VCaP (cell line): Measurements from ENCODE around the gene PLA2G5.
A peak's percentile ranks its signal among the peaks of the same experiment; 100 is the strongest.
"Not testable (repeated sequence)": the region's sequence is repeated elsewhere in the genome, so short reads cannot be mapped to it uniquely, and the experiment has no call there.

Source experiments
- H3K27ac ChIP-seq: fragments of 450-650 bp; 2 replicates; pipeline ENCODE4 v1.5.1; 2017
- TF ChIP-seq, protein P1 (sequence below): fragments of 450-650 bp; conservative IDR thresholded peaks from 2 replicates; pipeline ENCODE4 v1.5.1; 2017; ENCODE audit warnings: mild to moderate bottlenecking, moderate library complexity

Gene PLA2G5

GRCh38 chr1:20124456-20125057 is 54.6 kb downstream of the PLA2G5 start:
- H3K27ac ChIP-seq, result peak overlapping the region; percentile 61

DNA sequence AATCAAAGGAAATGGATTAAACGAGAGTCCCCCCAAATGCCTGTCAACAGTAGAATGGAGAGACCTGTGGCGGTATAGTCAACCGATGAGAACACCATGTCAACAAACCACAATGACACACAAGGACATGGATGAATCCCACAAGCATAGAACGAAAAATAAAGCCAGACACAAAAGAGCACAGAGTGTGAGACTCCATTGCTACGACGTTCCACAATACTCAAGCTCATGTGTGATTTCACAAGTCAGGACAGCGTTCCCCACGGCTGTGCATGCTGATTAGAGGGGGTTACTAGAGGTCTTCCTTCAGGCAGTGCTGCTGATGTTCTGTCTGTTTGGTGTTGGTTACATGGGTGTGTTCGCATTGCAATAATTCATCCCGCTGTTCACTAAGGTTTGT is 55.1 kb downstream of the PLA2G5 start:
- H3K27ac ChIP-seq, result no peak overlapping the region; the same call in 1 of the 2 replicates
- TF ChIP-seq, protein P1, sequence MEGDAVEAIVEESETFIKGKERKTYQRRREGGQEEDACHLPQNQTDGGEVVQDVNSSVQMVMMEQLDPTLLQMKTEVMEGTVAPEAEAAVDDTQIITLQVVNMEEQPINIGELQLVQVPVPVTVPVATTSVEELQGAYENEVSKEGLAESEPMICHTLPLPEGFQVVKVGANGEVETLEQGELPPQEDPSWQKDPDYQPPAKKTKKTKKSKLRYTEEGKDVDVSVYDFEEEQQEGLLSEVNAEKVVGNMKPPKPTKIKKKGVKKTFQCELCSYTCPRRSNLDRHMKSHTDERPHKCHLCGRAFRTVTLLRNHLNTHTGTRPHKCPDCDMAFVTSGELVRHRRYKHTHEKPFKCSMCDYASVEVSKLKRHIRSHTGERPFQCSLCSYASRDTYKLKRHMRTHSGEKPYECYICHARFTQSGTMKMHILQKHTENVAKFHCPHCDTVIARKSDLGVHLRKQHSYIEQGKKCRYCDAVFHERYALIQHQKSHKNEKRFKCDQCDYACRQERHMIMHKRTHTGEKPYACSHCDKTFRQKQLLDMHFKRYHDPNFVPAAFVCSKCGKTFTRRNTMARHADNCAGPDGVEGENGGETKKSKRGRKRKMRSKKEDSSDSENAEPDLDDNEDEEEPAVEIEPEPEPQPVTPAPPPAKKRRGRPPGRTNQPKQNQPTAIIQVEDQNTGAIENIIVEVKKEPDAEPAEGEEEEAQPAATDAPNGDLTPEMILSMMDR, result no peak

More at GRCh38 chr1:20124456-20125057, 54.6 kb downstream of the PLA2G5 start:
- TF ChIP-seq, protein P1, result no peak

- no peak overlapping the region for H3K27ac ChIP-seq
- TF ChIP-seq, protein P1, result no peak
Observed at GRCh38 chr1:20126041-20126805, 56.2 kb downstream of the PLA2G5 start.

- H3K27ac ChIP-seq, result no peak overlapping the region
- TF ChIP-seq, protein P1, result no peak
Observed at GRCh38 chr1:20126806-20127440, 56.9 kb downstream of the PLA2G5 start.

- H3K27ac ChIP-seq, result not testable (repeated sequence)
Observed at GRCh38 chr1:20130518-20130917, 60.5 kb downstream of the PLA2G5 start.

GRCh38 chr1:20134995-20135394 is 65.0 kb downstream of the PLA2G5 start:
- TF ChIP-seq, protein P1, result no peak
- no peak overlapping the region for H3K27ac ChIP-seq

GRCh38 chr1:20136249-20136648 is 66.3 kb downstream of the PLA2G5 start:
- H3K27ac ChIP-seq, result peak overlapping the region; percentile 56
- TF ChIP-seq, protein P1, result no peak
